GM12892 (cell line): ENCODE measurements around the gene CCNDBP1.

Experiments used
- POLR2A ChIP-seq: IDR thresholded peaks from 2 replicates; pipeline ENCODE4 v1.6.1; 2011; ENCODE audit warnings: low read depth, low read length, control low read depth
- POLR2AphosphoS5 ChIP-seq: IDR thresholded peaks from 2 replicates; pipeline ENCODE4 v1.6.1; 2011; ENCODE audit warnings: low read depth, low read length, control low read depth
- TAF1 ChIP-seq: IDR thresholded peaks from 2 replicates; pipeline ENCODE4 v1.6.1; 2011; ENCODE audit warnings: low read depth, mild to moderate bottlenecking, control low read depth, low read length, borderline replicate concordance

DNA sequence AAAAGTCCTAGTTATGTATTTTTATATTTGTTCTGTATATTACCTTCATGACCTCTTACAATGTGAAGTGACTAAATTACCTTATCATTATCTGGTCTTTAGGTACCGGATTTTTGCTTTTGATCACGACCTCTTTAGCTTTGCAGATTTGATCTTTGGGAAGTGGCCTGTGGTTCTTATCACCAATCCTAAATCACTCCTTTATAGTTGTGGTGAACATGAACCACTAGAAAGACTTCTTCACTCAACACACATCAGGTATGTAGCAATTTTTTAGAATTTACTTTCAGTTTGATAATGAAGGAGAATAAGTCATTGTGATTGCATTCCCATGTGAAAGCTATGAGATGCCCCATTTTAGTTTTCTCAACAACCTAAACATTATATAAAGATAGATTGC, 33.5 kb upstream of the CCNDBP1 start:
- TF ChIP-seq POLR2A (no peak), POLR2AphosphoS5 (no peak), TAF1 (no peak)
